Nephron progenitor cell (in vitro differentiated cells): ENCODE data around the gene TBC1D1.

Experiments used
- DNase-seq: peaks from one replicate; pipeline ENCODE4 v3.0.0; 2021
- H3K27ac Mint-ChIP-seq: 2 replicates; pipeline ENCODE4 v1.8.0; 2021; ENCODE audit warnings: mild to moderate bottlenecking, moderate library complexity, mixed read lengths
- H3K27me3 Mint-ChIP-seq: 2 replicates; pipeline ENCODE4 v1.8.0; 2021; ENCODE audit warnings: mild to moderate bottlenecking, low read depth, mixed read lengths; ENCODE audit not compliant: poor library complexity
- H3K36me3 Mint-ChIP-seq: 2 replicates; pipeline ENCODE4 v1.8.0; 2021; ENCODE audit warnings: low read depth, mixed read lengths
- H3K4me1 Mint-ChIP-seq: 2 replicates; pipeline ENCODE4 v1.8.0; 2021; ENCODE audit warnings: mixed read lengths
- H3K4me3 Mint-ChIP-seq: 2 replicates; pipeline ENCODE4 v1.8.0; 2021; ENCODE audit warnings: mild to moderate bottlenecking, moderate library complexity, mixed read lengths
- H3K9me3 Mint-ChIP-seq: 2 replicates; pipeline ENCODE4 v1.8.0; 2021; ENCODE audit warnings: mild to moderate bottlenecking, moderate library complexity, mixed read lengths
- TF ChIP-seq, protein P1 (sequence below): fragments of 200-600 bp; sonication (generic); IDR thresholded peaks from 2 replicates; pipeline ENCODE4 v1.5.0; 2021; ENCODE audit warnings: antibody characterized with exemption

TBC1D1 gene

DNA sequence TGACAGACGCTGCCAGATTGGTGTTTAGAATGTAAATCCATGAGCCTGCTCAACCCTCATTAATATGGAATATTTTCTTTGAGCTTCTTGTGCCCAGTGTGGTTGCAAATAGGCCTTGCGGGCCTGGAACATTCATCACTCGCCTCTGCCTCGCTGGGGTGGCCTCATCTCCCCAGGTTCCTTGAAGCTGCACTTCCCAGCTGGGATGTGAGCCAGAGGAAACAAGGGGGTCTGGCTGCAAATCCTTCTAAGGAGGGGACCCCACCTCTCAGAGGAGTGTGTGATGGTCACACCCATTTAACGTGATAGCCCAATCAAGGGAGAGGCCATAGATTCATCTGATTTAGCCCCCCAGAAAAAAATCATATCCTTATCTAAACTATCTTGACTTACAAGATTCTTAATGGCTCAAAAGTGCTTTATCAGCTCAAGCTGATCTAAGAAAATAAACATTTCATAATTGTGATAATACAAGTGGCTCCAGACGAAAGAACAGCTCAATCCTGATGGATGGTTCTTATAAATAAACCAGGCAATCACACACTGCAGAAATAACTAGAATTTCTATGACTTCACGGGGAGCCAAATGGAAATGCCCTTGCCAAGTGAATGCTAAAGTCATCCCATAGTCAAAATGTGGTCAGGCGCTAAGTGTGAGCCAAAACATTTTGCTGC lies 259.2 kb downstream of the TBC1D1 start:
- Mint-ChIP-seq H3K4me1 (peaks cover 57% of the 10 kb centered on the region), H3K27ac (no peak overlapping the region), H3K4me3 (no peak overlapping the region), H3K9me3 (peaks cover 6% of the 10 kb centered on the region), H3K36me3 (no peaks in the 10 kb centered on the region), H3K27me3 (peaks cover 7% of the 10 kb centered on the region)
- TF ChIP-seq, protein P1, sequence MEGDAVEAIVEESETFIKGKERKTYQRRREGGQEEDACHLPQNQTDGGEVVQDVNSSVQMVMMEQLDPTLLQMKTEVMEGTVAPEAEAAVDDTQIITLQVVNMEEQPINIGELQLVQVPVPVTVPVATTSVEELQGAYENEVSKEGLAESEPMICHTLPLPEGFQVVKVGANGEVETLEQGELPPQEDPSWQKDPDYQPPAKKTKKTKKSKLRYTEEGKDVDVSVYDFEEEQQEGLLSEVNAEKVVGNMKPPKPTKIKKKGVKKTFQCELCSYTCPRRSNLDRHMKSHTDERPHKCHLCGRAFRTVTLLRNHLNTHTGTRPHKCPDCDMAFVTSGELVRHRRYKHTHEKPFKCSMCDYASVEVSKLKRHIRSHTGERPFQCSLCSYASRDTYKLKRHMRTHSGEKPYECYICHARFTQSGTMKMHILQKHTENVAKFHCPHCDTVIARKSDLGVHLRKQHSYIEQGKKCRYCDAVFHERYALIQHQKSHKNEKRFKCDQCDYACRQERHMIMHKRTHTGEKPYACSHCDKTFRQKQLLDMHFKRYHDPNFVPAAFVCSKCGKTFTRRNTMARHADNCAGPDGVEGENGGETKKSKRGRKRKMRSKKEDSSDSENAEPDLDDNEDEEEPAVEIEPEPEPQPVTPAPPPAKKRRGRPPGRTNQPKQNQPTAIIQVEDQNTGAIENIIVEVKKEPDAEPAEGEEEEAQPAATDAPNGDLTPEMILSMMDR: no peak
- DNase-seq: no peak

DNA sequence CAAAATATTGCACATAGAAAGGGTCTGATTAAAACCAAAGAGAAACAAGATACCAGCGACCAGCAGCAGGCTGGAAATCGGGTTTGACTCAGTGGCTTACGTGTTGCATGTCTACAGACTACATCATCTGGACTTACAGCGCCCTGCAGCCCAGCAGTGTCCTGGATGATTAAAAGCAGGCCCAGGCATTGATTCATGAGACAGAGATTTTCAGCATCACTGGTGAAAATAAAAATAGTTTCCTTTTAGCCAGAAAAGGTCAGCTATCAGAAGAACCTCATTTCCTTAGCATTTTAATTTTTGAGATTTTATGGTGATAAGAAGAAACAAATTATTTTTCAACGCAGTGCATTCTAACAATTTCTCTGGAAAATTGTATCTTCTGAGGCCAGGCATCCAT lies 259.9 kb downstream of the TBC1D1 start:
- Mint-ChIP-seq H3K27me3 (peaks cover 7% of the 10 kb centered on the region), H3K4me3 (no peak overlapping the region), H3K36me3 (no peaks in the 10 kb centered on the region), H3K4me1 (peaks cover 56% of the 10 kb centered on the region), H3K27ac (no peak overlapping the region), H3K9me3 (peaks cover 6% of the 10 kb centered on the region)
- no peak for DNase-seq
- TF ChIP-seq, protein P1: no peak

DNA sequence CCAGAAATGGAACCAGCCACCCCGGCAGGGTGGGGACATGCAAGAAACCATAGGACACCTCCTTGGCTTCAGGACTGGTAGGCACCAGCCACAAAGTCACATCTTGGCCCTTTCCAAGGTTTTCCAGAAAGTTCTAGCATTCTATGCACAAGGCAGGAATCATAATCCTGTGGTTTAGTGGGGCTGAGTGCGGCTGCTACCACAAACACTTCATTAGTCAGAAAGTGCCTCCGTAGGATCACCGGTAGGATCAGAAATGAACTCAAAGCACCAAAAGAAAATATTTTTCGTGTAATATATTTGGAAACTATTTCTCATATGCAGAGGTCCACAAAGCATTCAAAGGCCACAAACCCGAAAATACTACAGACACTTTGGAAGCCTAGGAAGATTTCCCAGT lies 261.0 kb downstream of the TBC1D1 start:
- Mint-ChIP-seq H3K4me1 (peaks cover 62% of the 10 kb centered on the region), H3K27me3 (peaks cover 7% of the 10 kb centered on the region), H3K36me3 (no peaks in the 10 kb centered on the region), H3K4me3 (no peak overlapping the region), H3K9me3 (peaks cover 6% of the 10 kb centered on the region), H3K27ac (peak overlapping the region; percentile 27)
- DNase-seq: no peak
- TF ChIP-seq, protein P1: no peak

DNA sequence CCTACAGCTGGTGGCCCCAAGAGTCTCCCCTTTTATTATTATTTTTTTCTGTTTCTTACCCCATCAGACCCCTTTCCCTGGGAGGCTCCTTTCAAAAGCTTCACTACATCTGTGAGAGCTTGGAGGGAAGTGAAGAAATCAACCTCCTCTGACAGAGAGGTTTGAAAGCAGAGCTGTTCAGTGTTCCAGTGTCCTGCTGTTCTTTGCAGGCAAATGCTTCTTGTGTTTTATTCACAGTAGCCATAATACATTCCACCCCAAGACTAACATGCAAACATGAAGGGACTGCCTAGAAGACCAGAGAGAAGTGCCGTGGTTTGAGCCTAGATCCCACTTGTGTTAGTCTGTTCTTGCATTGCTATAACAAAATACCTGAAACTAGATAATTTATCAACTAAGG lies 261.4 kb downstream of the TBC1D1 start:
- TF ChIP-seq, protein P1: no peak
- H3K9me3 Mint-ChIP-seq: peaks cover 6% of the 10 kb centered on the region
- peak overlapping the region; percentile 94 for H3K27ac Mint-ChIP-seq
- no peak overlapping the region for H3K4me3 Mint-ChIP-seq
- DNase-seq: no peak
- no peaks in the 10 kb centered on the region for H3K36me3 Mint-ChIP-seq
- H3K4me1 Mint-ChIP-seq: peaks cover 65% of the 10 kb centered on the region
- H3K27me3 Mint-ChIP-seq: peaks cover 7% of the 10 kb centered on the region

DNA sequence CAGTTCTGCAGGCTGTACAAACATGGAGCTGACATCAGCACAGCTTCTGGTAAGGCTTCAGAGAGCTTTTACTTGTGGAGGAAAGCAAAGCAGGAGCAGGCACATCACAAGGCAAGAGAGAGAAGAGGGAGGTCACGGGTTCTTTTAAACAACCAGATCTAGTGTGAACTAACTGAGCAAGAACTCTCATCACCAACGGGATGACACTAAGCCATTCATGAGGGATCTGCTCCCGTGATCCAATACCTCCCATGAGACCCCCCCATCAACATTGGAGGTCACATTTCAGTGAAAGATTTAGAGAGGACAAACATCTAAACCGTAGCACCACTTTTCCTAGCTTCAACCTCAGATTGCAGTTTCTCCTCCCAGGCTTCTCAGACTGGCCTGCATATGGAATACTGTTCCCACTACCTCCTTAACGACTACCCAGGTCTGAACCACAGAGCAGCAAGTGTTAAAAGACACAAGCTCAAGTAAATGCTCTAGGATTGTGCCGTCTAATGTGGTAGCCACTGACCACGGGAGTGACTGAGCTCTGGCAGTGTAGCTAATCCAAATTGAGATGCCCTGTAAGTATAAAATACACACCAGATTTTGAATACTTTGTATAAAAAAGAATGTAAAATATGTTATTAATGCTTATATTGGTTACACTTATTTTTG lies 262.0 kb downstream of the TBC1D1 start:
- peaks cover 67% of the 10 kb centered on the region for H3K4me1 Mint-ChIP-seq
- TF ChIP-seq, protein P1: no peak
- H3K27me3 Mint-ChIP-seq: peaks cover 7% of the 10 kb centered on the region
- H3K36me3 Mint-ChIP-seq: no peaks in the 10 kb centered on the region
- no peak overlapping the region for H3K4me3 Mint-ChIP-seq
- DNase-seq: no peak
- peaks cover 3% of the 10 kb centered on the region for H3K9me3 Mint-ChIP-seq
- H3K27ac Mint-ChIP-seq: peak overlapping the region; percentile 94

DNA sequence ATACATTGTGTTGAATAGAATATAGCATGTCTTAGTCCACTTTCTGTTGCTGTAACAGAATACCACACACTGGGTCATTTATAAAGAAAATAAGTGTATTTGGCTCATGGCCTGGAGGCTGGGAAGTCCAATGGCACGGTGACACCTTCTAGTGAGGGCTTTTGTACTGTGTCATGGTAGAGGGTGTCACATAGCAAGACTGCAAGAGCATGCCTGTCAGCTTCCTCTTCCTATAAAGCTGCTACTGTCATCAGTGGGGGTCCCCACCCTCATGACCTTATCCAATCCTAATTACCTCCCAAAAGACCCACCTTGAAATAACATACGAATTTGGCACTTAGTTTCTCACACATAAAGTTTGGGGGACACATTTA lies 262.5 kb downstream of the TBC1D1 start:
- Mint-ChIP-seq H3K4me1 (peaks cover 69% of the 10 kb centered on the region), H3K9me3 (no peaks in the 10 kb centered on the region), H3K4me3 (no peak overlapping the region), H3K27me3 (peaks cover 7% of the 10 kb centered on the region), H3K27ac (no peak overlapping the region), H3K36me3 (no peaks in the 10 kb centered on the region)
- no peak for DNase-seq
- TF ChIP-seq, protein P1: no peak
